ENCODE measurements around the gene ALS2CL. TPM values are rescaled to one million over a fixed set of nuclear protein-coding genes. Genes with fewer than 3 reads are reported as not detected.

Gene ALS2CL
- total and polyA plus RNA-seq, 2 experiments from 2014 or later: 3.4 to 11.8 TPM

- peaks cover 3% of the 10 kb centered on the region; the same call in 1 of the 3 replicates for H3K4me1 Mint-ChIP-seq
- Histone ChIP-seq H3K27me3 (ENCODE audit: insufficient read depth) (no peaks in the 10 kb centered on the region), H3F3A (replicated peaks; ENCODE audit: low read depth) (no peaks in the 10 kb centered on the region), H2AFZ (no peak overlapping the region), H3K4me2 (no peak overlapping the region), H3K4me1 (ENCODE audit: insufficient read depth) (no peaks in the 10 kb centered on the region), H4K20me1 (replicated peaks; ENCODE audit: insufficient read depth) (no peaks in the 10 kb centered on the region), H3K4me3 (no peak overlapping the region), H3K27ac (ENCODE audit: low read depth) (no peak overlapping the region), H3K9me2 (ENCODE audit: insufficient read depth) (no peaks in the 10 kb centered on the region), H3K79me2 (replicated peaks; ENCODE audit: insufficient read depth) (no peaks in the 10 kb centered on the region), H3K36me3 (ENCODE audit: insufficient read depth) (no peaks in the 10 kb centered on the region)
- no peak overlapping the region for H3K27ac Mint-ChIP-seq
- ATAC-seq: no peak
- H3K36me3 Mint-ChIP-seq (ENCODE audit: low read depth): no peaks in the 10 kb centered on the region
- no peak for TF ChIP-seq ZNF462 (CRISPR knock-in tag; IDR thresholded peaks at IDR 0.05)
- TF ChIP-seq ETS1 (IDR thresholded peaks at IDR 0.05): no peak
- TF ChIP-seq JUNB (IDR thresholded peaks at IDR 0.05; ENCODE audit: unreplicated experiment): no peak
- TF ChIP-seq EZH2phosphoT487 (IDR thresholded peaks at IDR 0.05; ENCODE audit: unreplicated experiment): no peak
- no peak for TF ChIP-seq EZH2 (IDR thresholded peaks at IDR 0.05; ENCODE audit: low read depth, unreplicated experiment)
- no peak for TF ChIP-seq ZNF114 (CRISPR knock-in tag; IDR thresholded peaks at IDR 0.05)
- TF ChIP-seq REST (IDR thresholded peaks at IDR 0.05; ENCODE audit: unreplicated experiment): no peak
- no peaks in the 10 kb centered on the region for H3K9me3 Mint-ChIP-seq
- peaks cover 2% of the 10 kb centered on the region for H3K27me3 Mint-ChIP-seq (ENCODE audit: insufficient read depth, low read depth, poor library complexity)
- H3K4me3 Mint-ChIP-seq: no peak overlapping the region
- no peak for DNase-seq (ENCODE audit: low spot score)
These were observed 19.8 kb upstream of the ALS2CL start for GRCh38 chr3:46713050-46713897.

All from GM23338 (cell line).